Vagina (tissue), 2 donors: ENCODE measurements around the gene EPAS1.

Experiments used
- POLR2A ChIP-seq, 2 donors: fragments of 450-650 bp; IDR thresholded peaks; one replicate each; pipeline ENCODE4 v1.6.1; 2017; ENCODE audit warnings: antibody characterized with exemption in 2 of 2, mild to moderate bottlenecking in 2 of 2, moderate library complexity in 2 of 2
- POLR2AphosphoS5 ChIP-seq, 2 donors: sonication (generic); formaldehyde crosslinking; IDR thresholded peaks; one replicate each; pipeline ENCODE4 v1.9.0; 2017; ENCODE audit warnings: antibody characterized with exemption in 2 of 2, mild to moderate bottlenecking in 2 of 2, low read depth in 1 of 2; ENCODE audit not compliant: insufficient read depth in 1 of 2
- TF ChIP-seq, protein P1 (sequence below), 3 experiments: fragments of 450-650 bp in 2 of 3; fragments of 200-600 bp in 1 of 3; sonication (generic) in 1 of 3; IDR thresholded peaks; one replicate each; pipeline ENCODE4 v1.5.1; 2017 to 2019; ENCODE audit warnings: antibody characterized with exemption in 3 of 3, mild to moderate bottlenecking in 2 of 3, moderate library complexity in 2 of 3

DNA sequence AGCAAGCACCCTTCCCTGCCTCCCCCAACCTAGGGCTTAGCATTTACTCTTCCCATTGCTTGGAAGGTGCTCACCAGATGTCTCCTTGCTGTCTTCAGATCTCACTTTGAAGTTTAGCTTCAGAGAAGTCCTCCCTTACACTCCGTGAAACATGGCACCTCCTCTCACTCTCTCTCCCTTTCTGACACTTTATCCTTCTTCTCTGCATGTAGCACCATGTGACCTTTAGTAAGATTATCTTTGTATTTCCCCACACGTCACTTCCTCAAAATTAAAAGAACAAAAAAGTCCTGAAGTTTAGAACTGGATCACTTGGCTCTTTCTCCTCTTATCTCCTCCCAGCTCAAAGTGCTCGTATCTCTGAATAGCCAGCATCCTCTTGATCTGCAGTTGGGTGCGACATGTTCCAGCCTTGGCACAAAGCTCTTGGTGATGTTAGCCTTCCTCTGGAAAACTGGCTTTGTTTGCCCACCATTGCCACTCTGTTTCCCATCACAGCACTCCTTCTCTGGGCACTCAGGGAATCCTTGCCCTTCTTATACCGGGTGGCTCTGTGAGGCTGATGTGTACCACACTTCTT is 40.6 kb upstream of the EPAS1 start:
- TF ChIP-seq, protein P1, sequence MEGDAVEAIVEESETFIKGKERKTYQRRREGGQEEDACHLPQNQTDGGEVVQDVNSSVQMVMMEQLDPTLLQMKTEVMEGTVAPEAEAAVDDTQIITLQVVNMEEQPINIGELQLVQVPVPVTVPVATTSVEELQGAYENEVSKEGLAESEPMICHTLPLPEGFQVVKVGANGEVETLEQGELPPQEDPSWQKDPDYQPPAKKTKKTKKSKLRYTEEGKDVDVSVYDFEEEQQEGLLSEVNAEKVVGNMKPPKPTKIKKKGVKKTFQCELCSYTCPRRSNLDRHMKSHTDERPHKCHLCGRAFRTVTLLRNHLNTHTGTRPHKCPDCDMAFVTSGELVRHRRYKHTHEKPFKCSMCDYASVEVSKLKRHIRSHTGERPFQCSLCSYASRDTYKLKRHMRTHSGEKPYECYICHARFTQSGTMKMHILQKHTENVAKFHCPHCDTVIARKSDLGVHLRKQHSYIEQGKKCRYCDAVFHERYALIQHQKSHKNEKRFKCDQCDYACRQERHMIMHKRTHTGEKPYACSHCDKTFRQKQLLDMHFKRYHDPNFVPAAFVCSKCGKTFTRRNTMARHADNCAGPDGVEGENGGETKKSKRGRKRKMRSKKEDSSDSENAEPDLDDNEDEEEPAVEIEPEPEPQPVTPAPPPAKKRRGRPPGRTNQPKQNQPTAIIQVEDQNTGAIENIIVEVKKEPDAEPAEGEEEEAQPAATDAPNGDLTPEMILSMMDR (IDR thresholded peaks at IDR 0.05): no peak
- TF ChIP-seq POLR2A (IDR thresholded peaks at IDR 0.05) (no peak), POLR2AphosphoS5 (IDR thresholded peaks at IDR 0.05; ENCODE audit: insufficient read depth in 1 of 2, low read depth in 1 of 2) (no peak)
